ENCODE measurements around the gene LPAR1.

Gene LPAR1

DNA sequence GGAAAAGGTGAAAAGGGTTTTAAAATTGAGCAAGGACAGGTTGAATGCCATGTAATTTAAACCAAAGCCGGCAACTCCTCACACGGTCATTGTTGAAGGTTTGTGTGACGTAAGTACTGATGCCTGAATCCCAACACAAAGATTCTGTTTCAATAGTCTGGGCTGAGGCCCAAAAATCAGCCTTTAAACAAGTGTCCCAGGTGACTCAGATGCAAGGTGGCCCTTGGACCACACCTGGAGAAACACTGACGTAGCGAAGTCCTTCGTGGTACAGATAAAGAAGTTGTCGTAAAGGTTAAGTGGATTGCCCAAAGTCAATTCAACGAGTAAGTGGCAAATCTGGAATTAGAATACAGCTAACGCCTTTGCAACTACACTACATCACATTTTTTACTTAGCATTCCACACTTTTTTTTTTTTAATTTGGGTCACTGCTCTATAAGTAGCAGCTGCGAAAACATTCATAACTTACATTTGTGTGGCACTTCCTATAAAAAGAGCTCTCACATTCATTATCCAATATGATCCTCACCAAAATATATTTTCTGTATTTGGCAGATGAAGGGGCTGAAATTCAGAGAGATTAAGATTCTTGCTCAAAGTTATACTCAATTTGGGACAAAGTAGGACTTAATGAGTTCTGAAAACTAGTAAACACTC is 111.3 kb downstream of the LPAR1 start (continued):
- TF ChIP-seq, protein P1, sequence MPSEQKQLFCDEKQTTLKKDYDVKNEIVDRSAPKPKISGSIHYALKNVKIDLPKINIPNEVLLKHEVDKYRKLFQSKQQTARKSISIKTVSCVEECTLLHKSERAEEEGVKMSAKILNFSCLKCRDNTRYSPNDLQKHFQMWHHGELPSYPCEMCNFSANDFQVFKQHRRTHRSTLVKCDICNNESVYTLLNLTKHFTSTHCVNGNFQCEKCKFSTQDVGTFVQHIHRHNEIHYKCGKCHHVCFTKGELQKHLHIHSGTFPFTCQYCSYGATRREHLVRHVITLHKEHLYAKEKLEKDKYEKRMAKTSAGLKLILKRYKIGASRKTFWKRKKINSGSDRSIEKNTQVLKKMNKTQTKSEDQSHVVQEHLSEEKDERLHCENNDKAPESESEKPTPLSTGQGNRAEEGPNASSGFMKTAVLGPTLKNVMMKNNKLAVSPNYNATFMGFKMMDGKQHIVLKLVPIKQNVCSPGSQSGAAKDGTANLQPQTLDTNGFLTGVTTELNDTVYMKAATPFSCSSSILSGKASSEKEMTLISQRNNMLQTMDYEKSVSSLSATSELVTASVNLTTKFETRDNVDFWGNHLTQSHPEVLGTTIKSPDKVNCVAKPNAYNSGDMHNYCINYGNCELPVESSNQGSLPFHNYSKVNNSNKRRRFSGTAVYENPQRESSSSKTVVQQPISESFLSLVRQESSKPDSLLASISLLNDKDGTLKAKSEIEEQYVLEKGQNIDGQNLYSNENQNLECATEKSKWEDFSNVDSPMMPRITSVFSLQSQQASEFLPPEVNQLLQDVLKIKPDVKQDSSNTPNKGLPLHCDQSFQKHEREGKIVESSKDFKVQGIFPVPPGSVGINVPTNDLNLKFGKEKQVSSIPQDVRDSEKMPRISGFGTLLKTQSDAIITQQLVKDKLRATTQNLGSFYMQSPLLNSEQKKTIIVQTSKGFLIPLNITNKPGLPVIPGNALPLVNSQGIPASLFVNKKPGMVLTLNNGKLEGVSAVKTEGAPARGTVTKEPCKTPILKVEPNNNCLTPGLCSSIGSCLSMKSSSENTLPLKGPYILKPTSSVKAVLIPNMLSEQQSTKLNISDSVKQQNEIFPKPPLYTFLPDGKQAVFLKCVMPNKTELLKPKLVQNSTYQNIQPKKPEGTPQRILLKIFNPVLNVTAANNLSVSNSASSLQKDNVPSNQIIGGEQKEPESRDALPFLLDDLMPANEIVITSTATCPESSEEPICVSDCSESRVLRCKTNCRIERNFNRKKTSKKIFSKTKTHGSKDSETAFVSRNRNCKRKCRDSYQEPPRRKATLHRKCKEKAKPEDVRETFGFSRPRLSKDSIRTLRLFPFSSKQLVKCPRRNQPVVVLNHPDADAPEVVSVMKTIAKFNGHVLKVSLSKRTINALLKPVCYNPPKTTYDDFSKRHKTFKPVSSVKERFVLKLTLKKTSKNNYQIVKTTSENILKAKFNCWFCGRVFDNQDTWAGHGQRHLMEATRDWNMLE (tag by site-specific recombination; conservative IDR thresholded peaks at IDR 0.05; ENCODE audit: low read depth), result no peak
- no peak for TF ChIP-seq KLF1 (tag by site-specific recombination; IDR thresholded peaks at IDR 0.05)
- TF ChIP-seq ZNF112 (tag by site-specific recombination; IDR thresholded peaks at IDR 0.05), result no peak
- TF ChIP-seq, protein P2, sequence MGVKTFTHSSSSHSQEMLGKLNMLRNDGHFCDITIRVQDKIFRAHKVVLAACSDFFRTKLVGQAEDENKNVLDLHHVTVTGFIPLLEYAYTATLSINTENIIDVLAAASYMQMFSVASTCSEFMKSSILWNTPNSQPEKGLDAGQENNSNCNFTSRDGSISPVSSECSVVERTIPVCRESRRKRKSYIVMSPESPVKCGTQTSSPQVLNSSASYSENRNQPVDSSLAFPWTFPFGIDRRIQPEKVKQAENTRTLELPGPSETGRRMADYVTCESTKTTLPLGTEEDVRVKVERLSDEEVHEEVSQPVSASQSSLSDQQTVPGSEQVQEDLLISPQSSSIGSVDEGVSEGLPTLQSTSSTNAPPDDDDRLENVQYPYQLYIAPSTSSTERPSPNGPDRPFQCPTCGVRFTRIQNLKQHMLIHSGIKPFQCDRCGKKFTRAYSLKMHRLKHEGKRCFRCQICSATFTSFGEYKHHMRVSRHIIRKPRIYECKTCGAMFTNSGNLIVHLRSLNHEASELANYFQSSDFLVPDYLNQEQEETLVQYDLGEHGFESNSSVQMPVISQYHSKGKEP (tag by site-specific recombination; IDR thresholded peaks at IDR 0.05), result no peak
- TF ChIP-seq ZBTB21 (tag by site-specific recombination; IDR thresholded peaks at IDR 0.05), result no peak
- TF ChIP-seq ZNF10 (tag by site-specific recombination; IDR thresholded peaks at IDR 0.05), result no peak

DNA sequence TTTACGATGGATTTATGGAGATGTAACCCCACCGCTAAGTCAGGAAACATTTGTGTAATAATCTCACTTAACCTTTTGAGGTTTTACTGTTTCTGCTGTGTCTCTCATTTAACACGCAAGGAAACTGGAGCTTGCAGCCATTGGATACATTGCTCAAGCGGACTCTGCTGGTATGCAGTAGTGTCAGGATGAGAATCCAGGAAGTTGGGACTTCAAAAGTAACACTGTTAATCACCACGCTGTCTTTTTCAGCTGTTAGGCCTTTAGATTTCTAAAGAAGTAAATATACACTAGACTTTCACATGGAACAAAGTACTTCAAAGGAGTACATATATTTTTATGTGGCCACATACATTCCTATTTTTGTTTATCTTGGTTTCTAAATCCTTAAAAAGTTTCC is 114.7 kb downstream of the LPAR1 start:
- Histone ChIP-seq H3K4me3 (ENCODE audit: low read depth, low read length) (no peak overlapping the region), H3K9me3 (ENCODE audit: control insufficient read depth, insufficient read depth, low read depth, low read length) (no peaks in the 10 kb centered on the region), H3K27ac (ENCODE audit: extremely low read depth, low read depth, low read length) (no peak overlapping the region), H3K4me1 (ENCODE audit: control insufficient read depth, insufficient read depth, low read length) (no peaks in the 10 kb centered on the region), H3K36me3 (ENCODE audit: control insufficient read depth in 2 of 2, insufficient read depth in 1 of 2, low read length in 2 of 2) (no peaks in the 10 kb centered on the region)
- POLR2A ChIA-PET, result no interaction called here
- CTCF ChIA-PET, result interaction anchor here (1.0 kb wide), 1 partner anchor 11 kb away, joined by 3 read pairs; no protein-coding TSS in a partner anchor
- TF ChIP-seq ZNF23 (tag by site-specific recombination; IDR thresholded peaks at IDR 0.05; ENCODE audit: borderline replicate concordance), result no peak
- no peak for TF ChIP-seq REPIN1 (tag by site-specific recombination; IDR thresholded peaks at IDR 0.05; ENCODE audit: low read depth)
- TF ChIP-seq KLF8 (tag by site-specific recombination; IDR thresholded peaks at IDR 0.05), result no peak
- TF ChIP-seq HOXC10 (CRISPR knock-in tag; IDR thresholded peaks at IDR 0.05), result no peak
- no peak for TF ChIP-seq ZNF433 (tag by site-specific recombination; IDR thresholded peaks at IDR 0.05; ENCODE audit: low read depth)
- TF ChIP-seq ZNF530 (tag by site-specific recombination; IDR thresholded peaks at IDR 0.05; ENCODE audit: low read depth), result no peak

DNA sequence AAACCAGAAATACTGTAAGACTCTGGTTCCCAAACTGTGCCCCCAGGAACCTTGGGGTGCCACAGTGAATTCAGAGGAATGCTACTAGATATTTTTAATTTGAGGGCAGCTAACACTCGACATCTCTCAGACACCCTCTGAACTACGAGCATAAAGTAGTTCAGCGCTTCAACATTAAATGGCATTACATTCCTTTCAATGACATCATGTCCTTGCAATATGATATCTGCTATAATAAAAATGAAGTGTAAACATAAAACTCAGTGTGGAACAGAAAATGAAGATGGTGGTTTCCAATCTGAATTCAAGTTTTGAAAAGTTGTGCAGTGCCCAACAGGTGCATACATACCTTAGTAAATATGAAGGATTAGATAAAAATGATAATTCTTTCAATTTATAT is 116.1 kb downstream of the LPAR1 start:
- ChIA-PET CTCF (no interaction called here), POLR2A (no interaction called here)
- Histone ChIP-seq H3K4me1 (ENCODE audit: control insufficient read depth, insufficient read depth, low read length) (no peaks in the 10 kb centered on the region), H3K27ac (ENCODE audit: extremely low read depth, low read depth, low read length) (no peak overlapping the region), H3K4me3 (ENCODE audit: low read depth, low read length) (no peak overlapping the region), H3K36me3 (ENCODE audit: control insufficient read depth in 2 of 2, insufficient read depth in 1 of 2, low read length in 2 of 2) (no peaks in the 10 kb centered on the region), H3K9me3 (ENCODE audit: control insufficient read depth, insufficient read depth, low read depth, low read length) (no peaks in the 10 kb centered on the region)
- TF ChIP-seq SCRT2 (tag by site-specific recombination; IDR thresholded peaks at IDR 0.05) (peak; percentile 49; the same call in 1 of the 2 replicates), GLIS1 (tag by site-specific recombination; IDR thresholded peaks at IDR 0.05) (no peak)
- TF ChIP-seq, protein P3, sequence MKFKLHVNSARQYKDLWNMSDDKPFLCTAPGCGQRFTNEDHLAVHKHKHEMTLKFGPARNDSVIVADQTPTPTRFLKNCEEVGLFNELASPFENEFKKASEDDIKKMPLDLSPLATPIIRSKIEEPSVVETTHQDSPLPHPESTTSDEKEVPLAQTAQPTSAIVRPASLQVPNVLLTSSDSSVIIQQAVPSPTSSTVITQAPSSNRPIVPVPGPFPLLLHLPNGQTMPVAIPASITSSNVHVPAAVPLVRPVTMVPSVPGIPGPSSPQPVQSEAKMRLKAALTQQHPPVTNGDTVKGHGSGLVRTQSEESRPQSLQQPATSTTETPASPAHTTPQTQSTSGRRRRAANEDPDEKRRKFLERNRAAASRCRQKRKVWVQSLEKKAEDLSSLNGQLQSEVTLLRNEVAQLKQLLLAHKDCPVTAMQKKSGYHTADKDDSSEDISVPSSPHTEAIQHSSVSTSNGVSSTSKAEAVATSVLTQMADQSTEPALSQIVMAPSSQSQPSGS (tag by site-specific recombination; IDR thresholded peaks at IDR 0.05; ENCODE audit: low read depth), result peak; percentile 76
